ENCODE data around the gene VTI1A.

VTI1A gene

GRCh38 chr10:112557197-112557596 is 110.2 kb downstream of the VTI1A start:
- Histone ChIP-seq H3K9me3 (ENCODE audit: control insufficient read depth, low read length) (no peaks in the 10 kb centered on the region), H3K27ac (no peak overlapping the region), H3K79me2 (no peaks in the 10 kb centered on the region), H3K4me2 (ENCODE audit: low read length) (no peak overlapping the region), H3K9ac (no peak overlapping the region), H3K4me1 (no peaks in the 10 kb centered on the region), H2AFZ (no peak overlapping the region), H3K36me3 (ENCODE audit: control insufficient read depth, insufficient read depth, low read length) (no peaks in the 10 kb centered on the region), H3K27me3 (ENCODE audit: control insufficient read depth, insufficient read depth, low read length) (no peaks in the 10 kb centered on the region), H3K4me3 (ENCODE audit: low read depth, low read length) (no peak overlapping the region)
- TF ChIP-seq CTCF (IDR thresholded peaks at IDR 0.05), result no peak

GRCh38 chr10:112558476-112559142 is 111.6 kb downstream of the VTI1A start:
- H3K9me3 ChIP-seq (ENCODE audit: control insufficient read depth, low read length), result no peaks in the 10 kb centered on the region
- no peaks in the 10 kb centered on the region for H3K27me3 ChIP-seq (ENCODE audit: control insufficient read depth, insufficient read depth, low read length)
- no peak overlapping the region for H2AFZ ChIP-seq
- no peak overlapping the region for H3K4me2 ChIP-seq (ENCODE audit: low read length)
- H3K79me2 ChIP-seq, result no peaks in the 10 kb centered on the region
- H3K27ac ChIP-seq, result no peak overlapping the region
- H3K9ac ChIP-seq, result no peak overlapping the region
- H3K4me1 ChIP-seq, result no peaks in the 10 kb centered on the region
- H3K4me3 ChIP-seq (ENCODE audit: low read depth, low read length), result no peak overlapping the region
- no peak for TF ChIP-seq CTCF (IDR thresholded peaks at IDR 0.05)
- H3K36me3 ChIP-seq (ENCODE audit: control insufficient read depth, insufficient read depth, low read length), result no peaks in the 10 kb centered on the region

- no peak for TF ChIP-seq CTCF (IDR thresholded peaks at IDR 0.05)
- no peak overlapping the region for H3K4me3 ChIP-seq (ENCODE audit: low read depth, low read length)
- H3K9ac ChIP-seq, result no peak overlapping the region
- no peak overlapping the region for H3K27ac ChIP-seq
- H3K79me2 ChIP-seq, result no peaks in the 10 kb centered on the region
- H2AFZ ChIP-seq, result no peak overlapping the region
- no peaks in the 10 kb centered on the region for H3K36me3 ChIP-seq (ENCODE audit: control insufficient read depth, insufficient read depth, low read length)
- H3K27me3 ChIP-seq (ENCODE audit: control insufficient read depth, insufficient read depth, low read length), result no peaks in the 10 kb centered on the region
- H3K4me2 ChIP-seq (ENCODE audit: low read length), result no peak overlapping the region
- H3K9me3 ChIP-seq (ENCODE audit: control insufficient read depth, low read length), result no peaks in the 10 kb centered on the region
- no peaks in the 10 kb centered on the region for H3K4me1 ChIP-seq
These were observed 112.3 kb downstream of the VTI1A start for GRCh38 chr10:112559349-112559748.

- Histone ChIP-seq H3K27ac (no peak overlapping the region), H3K27me3 (ENCODE audit: control insufficient read depth, insufficient read depth, low read length) (no peaks in the 10 kb centered on the region), H3K4me2 (ENCODE audit: low read length) (no peak overlapping the region), H3K4me3 (ENCODE audit: low read depth, low read length) (no peak overlapping the region), H3K36me3 (ENCODE audit: control insufficient read depth, insufficient read depth, low read length) (no peaks in the 10 kb centered on the region), H3K9me3 (ENCODE audit: control insufficient read depth, low read length) (no peaks in the 10 kb centered on the region), H3K79me2 (no peaks in the 10 kb centered on the region), H3K4me1 (no peaks in the 10 kb centered on the region), H3K9ac (no peak overlapping the region), H2AFZ (no peak overlapping the region)
- no peak for TF ChIP-seq CTCF (IDR thresholded peaks at IDR 0.05)
These were observed 115.1 kb downstream of the VTI1A start for GRCh38 chr10:112562122-112562521.
